HG03520 (cell line): ENCODE data around the gene MED26.
"Not testable (repeated sequence)": the region's sequence is repeated elsewhere in the genome, so short reads cannot be mapped to it uniquely, and the experiment has no call there.

ENCODE experiments used
- ATAC-seq: cut with Tn5 transposase; IDR thresholded peaks from one replicate; pipeline ENCODE4 v1.9.1; 2021; ENCODE audit warnings: mild to moderate bottlenecking, moderate library complexity; ENCODE audit not compliant: unreplicated experiment

MED26 gene

GRCh38 chr19:16576690-16577530 lies 51.1 kb downstream of the MED26 start:
- no peak for ATAC-seq

GRCh38 chr19:16575861-16576689 lies 51.9 kb downstream of the MED26 start:
- no peak for ATAC-seq

GRCh38 chr19:16575282-16575681 lies 52.7 kb downstream of the MED26 start:
- no peak for ATAC-seq

GRCh38 chr19:16573925-16574324 lies 54.1 kb downstream of the MED26 start:
- no peak for ATAC-seq

GRCh38 chr19:16573296-16573695 lies 54.7 kb downstream of the MED26 start:
- ATAC-seq: no peak

GRCh38 chr19:16572332-16573211 lies 55.4 kb downstream of the MED26 start, which contains the start of gene SLC35E1:
TSS of gene SLC35E1 (minus strand) at chr19:16572415. CDS start at chr19:16572364, 51 bp downstream.
- ATAC-seq: peak; percentile 82

GRCh38 chr19:16571822-16572331 lies 56.1 kb downstream of the MED26 start:
- ATAC-seq: peak; percentile 30

GRCh38 chr19:16571283-16571682 lies 56.7 kb downstream of the MED26 start:
- ATAC-seq: no peak

GRCh38 chr19:16569609-16570320 lies 58.2 kb downstream of the MED26 start:
- ATAC-seq: no peak

- ATAC-seq: no peak
Observed at GRCh38 chr19:16566702-16567101, 61.3 kb downstream of the MED26 start.

- ATAC-seq: no peak
Observed at GRCh38 chr19:16566161-16566560, 61.8 kb downstream of the MED26 start.

- ATAC-seq: no peak
Observed at GRCh38 chr19:16564842-16565241, 63.2 kb downstream of the MED26 start.

- ATAC-seq: no peak
Observed at GRCh38 chr19:16562608-16563025, 65.4 kb downstream of the MED26 start.

- ATAC-seq: no peak
Observed at GRCh38 chr19:16561382-16561781, 66.6 kb downstream of the MED26 start.

- no peak for ATAC-seq
Observed at GRCh38 chr19:16559780-16560276, 68.2 kb downstream of the MED26 start.

GRCh38 chr19:16554776-16555175 lies 73.2 kb downstream of the MED26 start:
- no peak for ATAC-seq

- ATAC-seq: not testable (repeated sequence)
Observed at GRCh38 chr19:16551902-16552301, 76.1 kb downstream of the MED26 start.

GRCh38 chr19:16548956-16549355 lies 79.0 kb downstream of the MED26 start:
- no peak for ATAC-seq

GRCh38 chr19:16544473-16545231 lies 83.4 kb downstream of the MED26 start:
- ATAC-seq: no peak
